HCT116 (cell line): ENCODE results near the gene SYNPO. TPM values are rescaled to one million over a fixed set of nuclear protein-coding genes. Genes with fewer than 3 reads are reported as not detected.

Experiments used
- ATAC-seq: fragments of 200-7000 bp; cut with Tn5 transposase; 2 replicates; pipeline ENCODE4 v1.9.1; 2020; ENCODE audit warnings: mild to moderate bottlenecking, moderate library complexity
- BruUV-seq: library from RNA; stranded (reverse); fragments of 400-500 nt; replicated peaks from 2 replicates; lab custom pipeline; 2021; lab: Mats Ljungman, UMichigan
- CTCF ChIA-PET: fragments of 300-600 bp; sonication (Branson Sonifier 250); formaldehyde crosslinking; loops from one replicate; lab custom pipeline; 2021; ENCODE audit warnings: antibody characterized with exemption; lab: Charles Lee
- POLR2A ChIA-PET: fragments of 300-600, 350-600 bp; sonication (Branson Sonifier 250); formaldehyde crosslinking; loops from one replicate; lab custom pipeline; 2021; ENCODE audit warnings: antibody characterized with exemption; lab: Charles Lee
- RAD21 ChIA-PET, 2 experiments: fragments of 300-600 bp; sonication (Branson Sonifier 250); formaldehyde crosslinking; loops; one replicate each; lab custom pipeline; 2023; ENCODE audit warnings: low total read pairs in 2 of 2; ENCODE audit not compliant: uncharacterized antibody in 2 of 2, unreplicated experiment in 2 of 2, low non-redundant PET in 1 of 2; lab: Charles Lee
- DNase-seq: peaks from one replicate; pipeline ENCODE4 v3.0.0-alpha.2; 2010; ENCODE audit warnings: low read depth, low spot score
- H2AFZ ChIP-seq: fragments of 200-600 bp; shearing (Covaris generic), sonication (generic); 2 replicates; pipeline ENCODE4 v1.6.1; 2017; ENCODE audit warnings: low read depth, mixed run types, mixed read lengths, antibody characterized with exemption, low read length; ENCODE audit not compliant: poor library complexity, severe bottlenecking
- H3K27ac ChIP-seq: 2 replicates; pipeline ENCODE4 v1.5.1; 2012; ENCODE audit warnings: low read depth, low read length
- H3K27me3 ChIP-seq: fragments of 200-600 bp; sonication (generic); 2 replicates; pipeline ENCODE4 v1.6.1; 2016; ENCODE audit warnings: mixed run types, low read length, mixed read lengths; ENCODE audit not compliant: insufficient read depth
- H3K36me3 ChIP-seq, 2 experiments: fragments of 200-500 bp in 1 of 2; fragments of 200-600 bp in 1 of 2; sonication (Bioruptor generic) in 1 of 2; sonication (generic) in 1 of 2; 2 replicates each; pipeline versions ENCODE4 v1.5.1 to v1.6.1; 2014 to 2016; ENCODE audit warnings: low read length in 2 of 2, inconsistent platforms in 1 of 2, mixed read lengths in 1 of 2, mixed run types in 1 of 2; ENCODE audit not compliant: insufficient read depth in 2 of 2, control insufficient read depth in 1 of 2
- H3K4me1 ChIP-seq, 2 experiments: fragments of 200-600 bp in 1 of 2; sonication (generic) in 1 of 2; 2 replicates each; pipeline versions ENCODE4 v1.5.1 to v1.6.1; 2012 to 2017; ENCODE audit warnings: low read length in 2 of 2, inconsistent platforms in 1 of 2, mild to moderate bottlenecking in 1 of 2, mixed read lengths in 1 of 2, mixed run types in 1 of 2, moderate library complexity in 1 of 2; ENCODE audit not compliant: insufficient read depth in 2 of 2, control insufficient read depth in 1 of 2
- H3K4me2 ChIP-seq: fragments of 200-600 bp; sonication (generic); 2 replicates; pipeline ENCODE4 v1.6.1; 2017; ENCODE audit warnings: mixed run types, low read length, mixed read lengths
- H3K4me3 ChIP-seq, 2 experiments: fragments of 200-600 bp in 1 of 2; sonication (generic) in 1 of 2; replicated peaks in 1 of 2; 2 replicates each; pipeline ENCODE4 v1.5.1; 2011 to 2016; ENCODE audit warnings: low read length in 2 of 2, control low read depth in 1 of 2, low read depth in 1 of 2, mild to moderate bottlenecking in 1 of 2, mixed read lengths in 1 of 2, mixed run types in 1 of 2
- H3K79me2 ChIP-seq: fragments of 200-600 bp; sonication (generic); 2 replicates; pipeline ENCODE4 v1.6.1; 2017; ENCODE audit warnings: mild to moderate bottlenecking, mixed run types, low read length, moderate library complexity, mixed read lengths; ENCODE audit not compliant: insufficient read depth
- H3K9ac ChIP-seq: fragments of 200-600 bp; sonication (generic); 2 replicates; pipeline ENCODE4 v1.6.1; 2016; ENCODE audit warnings: low read length, mixed read lengths
- H3K9me2 ChIP-seq: fragments of 200-600 bp; sonication (generic), shearing (Covaris generic); 2 replicates; pipeline ENCODE4 v1.6.1; 2017; ENCODE audit warnings: mixed run types, mild to moderate bottlenecking, moderate library complexity; ENCODE audit not compliant: insufficient read depth
- H3K9me3 ChIP-seq, 2 experiments: fragments of 200-500 bp in 1 of 2; fragments of 200-600 bp in 1 of 2; sonication (Bioruptor generic) in 1 of 2; sonication (generic) in 1 of 2; 2 replicates each; pipeline ENCODE4 v1.6.1; 2014 to 2017; ENCODE audit warnings: low read length in 2 of 2, mixed read lengths in 2 of 2, inconsistent platforms in 1 of 2, low read depth in 1 of 2, mild to moderate bottlenecking in 1 of 2, mixed run types in 1 of 2, moderate library complexity in 1 of 2; ENCODE audit not compliant: control insufficient read depth in 1 of 2, insufficient read depth in 1 of 2
- H4K20me1 ChIP-seq: fragments of 200-600 bp; sonication (generic), shearing (Covaris generic); 2 replicates; pipeline ENCODE4 v1.6.1; 2017; ENCODE audit warnings: mixed run types, mild to moderate bottlenecking, moderate library complexity; ENCODE audit not compliant: insufficient read depth
- ATF3 ChIP-seq: IDR thresholded peaks from 2 replicates; pipeline ENCODE4 v1.6.1; 2012
- CBX3 ChIP-seq: IDR thresholded peaks from 2 replicates; pipeline ENCODE4 v1.6.1; 2012; ENCODE audit warnings: low read depth
- YY1 ChIP-seq: IDR thresholded peaks from 2 replicates; pipeline ENCODE4 v1.6.1; 2011; ENCODE audit warnings: low read length, low read depth, moderate library complexity, mild to moderate bottlenecking; ENCODE audit not compliant: insufficient replicate concordance; ENCODE audit errors: extremely low read depth
- intact Hi-C: fragments of 100-400 bp; cut with micrococcal nuclease; formaldehyde crosslinking; loops from 2 replicates; pipeline ENCODE4 v1.10.0; 2022
- total RNA-seq: library from RNA; stranded (reverse); gene quantifications from one replicate; pipeline ENCODE4 v1.2.1, GENCODE V29; 2021; ENCODE audit not compliant: unreplicated experiment
- TF ChIP-seq, protein P1 (sequence below): IDR thresholded peaks from 2 replicates; pipeline ENCODE4 v1.6.1; 2012; ENCODE audit warnings: low read depth

Gene SYNPO
- total RNA-seq, 1 experiment from 2014 or later: 8.2 TPM

GRCh38 chr5:150651924-150652671 is 11.6 kb downstream of the SYNPO start:
- H3K79me2 ChIP-seq: no peaks in the 10 kb centered on the region
- H3K4me2 ChIP-seq: no peak overlapping the region
- no peaks in the 10 kb centered on the region for H3K36me3 ChIP-seq
- no peak overlapping the region for H2AFZ ChIP-seq
- H3K4me3 ChIP-seq: no peak overlapping the region
- no peaks in the 10 kb centered on the region for H3K9me2 ChIP-seq
- H3K4me1 ChIP-seq: peaks cover under 1 to 10% of the 10 kb centered on the region in 2 experiments; a peak in 3 of 4 replicates
- no peaks in the 10 kb centered on the region for H3K9me3 ChIP-seq
- RAD21 ChIA-PET: no interaction called here
- H4K20me1 ChIP-seq: no peaks in the 10 kb centered on the region
- H3K27me3 ChIP-seq: no peaks in the 10 kb centered on the region
- CTCF ChIA-PET: interaction anchor here (1.4 to 1.6 kb wide), 2 partner anchors 12 to 59 kb away, joined by 3 read pairs; partner anchors contain the start of gene SYNPO
- intact Hi-C loops: no loop called here
- BruUV-seq: no TSS peak
- H3K9ac ChIP-seq: no peak overlapping the region
- TF ChIP-seq ATF3 (no peak), CBX3 (no peak), YY1 (no peak)
- TF ChIP-seq, protein P1, sequence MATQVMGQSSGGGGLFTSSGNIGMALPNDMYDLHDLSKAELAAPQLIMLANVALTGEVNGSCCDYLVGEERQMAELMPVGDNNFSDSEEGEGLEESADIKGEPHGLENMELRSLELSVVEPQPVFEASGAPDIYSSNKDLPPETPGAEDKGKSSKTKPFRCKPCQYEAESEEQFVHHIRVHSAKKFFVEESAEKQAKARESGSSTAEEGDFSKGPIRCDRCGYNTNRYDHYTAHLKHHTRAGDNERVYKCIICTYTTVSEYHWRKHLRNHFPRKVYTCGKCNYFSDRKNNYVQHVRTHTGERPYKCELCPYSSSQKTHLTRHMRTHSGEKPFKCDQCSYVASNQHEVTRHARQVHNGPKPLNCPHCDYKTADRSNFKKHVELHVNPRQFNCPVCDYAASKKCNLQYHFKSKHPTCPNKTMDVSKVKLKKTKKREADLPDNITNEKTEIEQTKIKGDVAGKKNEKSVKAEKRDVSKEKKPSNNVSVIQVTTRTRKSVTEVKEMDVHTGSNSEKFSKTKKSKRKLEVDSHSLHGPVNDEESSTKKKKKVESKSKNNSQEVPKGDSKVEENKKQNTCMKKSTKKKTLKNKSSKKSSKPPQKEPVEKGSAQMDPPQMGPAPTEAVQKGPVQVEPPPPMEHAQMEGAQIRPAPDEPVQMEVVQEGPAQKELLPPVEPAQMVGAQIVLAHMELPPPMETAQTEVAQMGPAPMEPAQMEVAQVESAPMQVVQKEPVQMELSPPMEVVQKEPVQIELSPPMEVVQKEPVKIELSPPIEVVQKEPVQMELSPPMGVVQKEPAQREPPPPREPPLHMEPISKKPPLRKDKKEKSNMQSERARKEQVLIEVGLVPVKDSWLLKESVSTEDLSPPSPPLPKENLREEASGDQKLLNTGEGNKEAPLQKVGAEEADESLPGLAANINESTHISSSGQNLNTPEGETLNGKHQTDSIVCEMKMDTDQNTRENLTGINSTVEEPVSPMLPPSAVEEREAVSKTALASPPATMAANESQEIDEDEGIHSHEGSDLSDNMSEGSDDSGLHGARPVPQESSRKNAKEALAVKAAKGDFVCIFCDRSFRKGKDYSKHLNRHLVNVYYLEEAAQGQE: no peak
- TF ChIP-seq, all 23 proteins: peak for 0
- DNase-seq (no peak), ATAC-seq (no peak)
- POLR2A ChIA-PET: no interaction called here
- H3K27ac ChIP-seq: no peak overlapping the region
